SKM-1 treated with dmso at 0.1 percent for 144 hours (cell line): ENCODE measurements around the gene BTC.
"Not testable (repeated sequence)": the region's sequence is repeated elsewhere in the genome, so short reads cannot be mapped to it uniquely, and the experiment has no call there.

Source experiments
- DNase-seq: peaks from one replicate; lab custom pipeline; 2025; ENCODE audit not compliant: unreplicated experiment; lab: John Stamatoyannopoulos, UW

BTC gene

DNA sequence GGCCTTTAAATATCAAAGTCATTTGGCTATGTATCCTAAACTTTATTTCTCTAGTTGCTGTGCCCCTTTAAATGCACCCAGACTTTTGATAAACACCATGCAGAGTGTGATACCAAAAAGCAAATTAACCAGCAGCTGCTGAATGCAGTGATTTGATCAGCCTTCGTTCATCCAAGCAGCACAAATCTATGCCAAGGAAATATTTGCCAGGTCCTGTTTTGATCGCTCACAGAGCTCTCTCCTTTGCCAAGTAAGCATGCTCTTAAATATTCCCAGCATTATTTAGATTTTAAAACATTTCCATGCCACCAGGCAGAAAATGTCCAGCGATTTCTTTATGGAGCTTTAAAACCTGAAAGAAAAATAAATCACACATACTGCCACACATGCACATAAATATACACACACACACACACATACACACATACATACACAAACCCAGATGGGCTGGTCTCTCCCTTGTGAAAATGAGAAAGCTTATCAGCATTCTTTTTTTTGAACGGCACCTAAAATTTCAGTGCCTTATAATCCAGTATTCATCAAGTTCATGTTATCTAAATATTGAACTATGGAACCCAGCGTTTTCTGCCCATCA lies 35.7 kb downstream of the BTC start:
- DNase-seq = no peak

DNA sequence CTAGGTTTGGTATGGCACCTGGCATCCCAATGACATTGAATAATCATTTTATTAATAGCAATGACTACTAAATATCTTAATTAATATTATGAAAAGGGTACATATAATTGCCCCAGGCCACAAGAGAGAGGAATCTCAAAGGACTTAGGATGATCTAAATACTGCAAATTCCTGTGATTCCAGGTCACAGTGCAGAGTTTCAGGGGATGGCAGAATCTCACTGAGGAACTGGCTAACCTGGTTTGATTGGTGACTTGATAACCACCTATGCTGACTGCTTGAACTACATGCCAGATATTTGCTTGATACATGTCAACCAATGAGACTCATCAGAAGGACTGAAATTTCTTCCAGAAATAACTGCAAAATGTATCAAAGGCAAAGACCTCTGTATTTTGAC lies 37.2 kb downstream of the BTC start:
- no peak for DNase-seq

DNA sequence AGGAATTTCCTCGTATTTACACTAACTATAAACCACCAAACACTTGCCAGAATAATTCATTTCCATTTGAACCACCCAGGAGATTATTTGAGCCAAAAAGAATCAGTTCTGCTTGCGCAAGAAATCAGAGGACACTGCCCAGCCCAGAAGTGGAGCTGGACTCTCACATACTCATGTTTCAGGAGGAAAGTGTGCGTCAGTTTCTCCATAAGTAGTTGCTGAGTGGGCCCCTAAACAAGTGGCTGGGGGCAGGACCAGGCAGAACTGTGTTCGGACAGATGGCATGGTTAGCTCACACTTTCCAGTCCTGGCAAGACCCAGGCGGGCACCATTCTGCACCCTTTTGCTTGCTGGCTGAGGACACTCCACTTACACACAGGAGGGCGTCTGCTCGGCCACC lies 38.8 kb downstream of the BTC start:
- DNase-seq = no peak

DNA sequence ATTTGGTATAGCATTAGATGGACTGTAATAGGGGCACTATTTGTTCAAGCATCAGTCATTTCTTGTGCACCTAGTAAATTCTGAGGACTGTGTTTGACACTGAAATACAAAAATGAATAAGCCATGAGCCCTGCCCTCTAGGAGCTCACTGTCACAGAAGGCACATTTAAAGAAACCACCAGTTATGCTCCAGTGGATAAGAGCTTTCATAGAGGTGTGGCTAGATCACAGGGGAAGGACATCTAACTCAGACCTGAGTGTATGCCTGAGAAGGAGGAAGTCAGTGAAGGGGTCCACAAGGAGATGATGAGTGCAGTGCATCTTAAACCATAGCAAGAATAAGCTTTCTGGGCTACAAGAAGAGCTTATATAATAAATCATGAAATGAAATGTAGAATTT lies 40.1 kb downstream of the BTC start:
- DNase-seq = no peak

DNA sequence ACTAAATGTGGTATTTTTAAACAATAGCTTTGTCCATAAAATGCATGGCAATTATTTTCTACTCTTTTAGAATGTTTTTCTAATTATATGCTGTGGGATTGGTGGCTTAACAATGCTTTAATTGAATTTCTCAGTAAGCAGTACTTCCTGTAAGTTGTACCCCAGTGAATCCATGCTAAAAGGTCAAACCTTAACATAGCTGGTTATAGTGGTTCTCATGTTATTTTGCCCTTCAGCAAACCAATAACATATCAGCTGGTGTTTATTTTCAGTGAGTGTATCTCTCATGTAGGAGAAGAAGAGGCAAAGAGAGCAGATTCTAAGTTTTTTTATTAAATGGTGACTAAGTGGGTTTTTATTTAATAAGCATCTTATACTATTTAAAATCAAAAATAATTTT lies 41.5 kb downstream of the BTC start:
- DNase-seq = no peak

DNA sequence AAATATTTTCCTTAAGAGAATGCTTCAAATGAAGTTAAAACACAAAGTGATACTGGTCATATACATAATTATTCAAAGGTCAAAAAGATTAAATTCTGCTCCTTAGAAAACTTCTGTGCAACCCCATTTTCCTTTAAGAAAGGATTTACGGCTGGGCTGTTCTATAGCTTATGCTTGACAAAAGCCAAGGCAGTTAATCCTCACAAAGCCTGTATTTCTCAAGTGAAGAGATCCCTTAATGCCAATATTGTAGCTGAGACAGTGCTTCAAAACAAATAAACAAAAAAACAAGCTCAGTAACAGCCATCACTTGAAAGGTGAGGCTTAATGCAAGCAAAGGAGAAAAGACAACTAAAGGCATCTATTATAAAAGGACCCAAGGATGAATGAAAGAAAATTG lies 42.5 kb downstream of the BTC start:
- DNase-seq = no peak

DNA sequence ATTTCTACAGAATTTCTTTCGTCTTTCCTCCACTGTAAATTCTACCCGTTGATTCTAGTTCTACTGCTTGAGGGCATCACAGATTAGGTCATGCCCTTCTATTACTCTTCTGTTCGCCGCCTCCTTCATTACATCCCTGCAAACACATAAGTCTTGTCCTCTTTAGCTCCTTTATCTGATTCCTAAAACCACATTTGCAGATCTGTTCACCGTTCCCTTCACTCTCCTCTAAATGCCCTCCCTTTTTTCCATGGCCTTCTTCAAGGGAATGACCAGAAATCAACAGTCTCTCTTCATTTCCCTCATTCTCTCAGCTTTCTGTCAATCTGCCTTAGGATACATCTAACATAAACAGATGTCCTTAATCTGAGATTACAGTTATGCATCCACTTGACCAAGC lies 43.1 kb downstream of the BTC start:
- no peak for DNase-seq

DNA sequence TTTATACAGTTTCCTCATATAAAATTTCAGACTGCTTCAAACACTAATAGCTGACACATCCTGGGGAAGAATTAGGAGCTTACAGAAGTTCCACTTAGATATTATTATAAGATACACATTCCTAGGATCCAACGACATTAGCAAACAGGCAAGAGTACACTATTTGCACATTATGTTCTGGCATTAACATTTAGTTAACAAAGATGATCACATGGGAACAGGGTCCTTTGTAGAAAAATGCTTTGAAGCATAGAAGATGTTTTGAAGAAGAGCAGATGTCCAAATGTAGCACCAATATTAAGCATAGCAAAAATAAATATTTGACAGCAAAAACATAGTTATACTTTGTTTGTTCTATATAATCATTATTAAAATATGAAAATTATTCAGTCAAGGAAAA lies 52.1 kb downstream of the BTC start:
- DNase-seq = no peak

DNA sequence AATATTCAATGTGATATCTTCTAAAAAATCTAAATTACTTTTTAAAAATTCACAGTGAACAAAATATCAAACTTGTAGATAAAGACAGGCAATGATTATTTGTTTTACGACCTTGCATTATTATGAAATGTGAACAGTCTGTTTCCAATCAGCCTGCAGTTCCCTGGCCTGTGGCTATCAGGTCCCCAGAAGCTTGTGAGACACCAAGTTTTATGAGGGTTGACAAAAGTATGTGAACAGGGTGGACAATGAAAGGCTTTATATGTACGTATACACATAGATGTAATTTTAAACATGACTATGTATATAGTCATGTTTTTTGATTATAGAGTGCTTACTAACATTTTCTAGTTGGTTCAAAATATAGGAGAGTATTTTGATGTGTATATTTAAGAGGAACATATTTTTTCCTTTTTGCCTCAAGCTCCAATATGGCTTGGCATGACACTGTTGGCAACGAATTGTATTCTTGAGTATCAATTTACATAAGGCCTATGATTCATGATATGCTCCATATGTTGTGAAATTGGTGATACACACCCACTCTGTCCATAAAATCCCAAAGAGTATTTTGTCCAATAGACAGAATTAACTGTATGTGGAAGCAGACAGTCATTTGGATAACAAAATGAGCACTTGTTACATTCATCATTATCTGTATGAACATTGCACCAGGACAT lies 55.7 kb downstream of the BTC start:
- DNase-seq = no peak

DNA sequence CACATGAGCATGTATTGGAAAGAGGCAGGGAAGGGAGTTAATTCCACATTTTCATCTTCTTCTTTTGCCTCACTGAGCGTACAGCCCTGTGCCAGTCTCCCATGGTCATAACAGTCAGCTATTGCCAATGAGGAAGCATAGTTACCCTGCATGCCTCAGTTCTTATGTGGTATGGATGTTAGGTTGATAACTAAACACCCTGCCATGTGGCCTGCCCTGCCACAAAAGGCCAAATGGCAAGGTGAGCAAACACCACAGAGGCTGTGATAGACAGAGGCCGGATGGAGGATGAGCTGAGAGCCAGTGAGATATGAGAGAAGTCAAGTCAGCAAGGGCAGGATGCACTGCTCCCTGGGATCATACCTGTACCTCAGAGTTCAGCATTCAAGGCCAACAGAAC lies 59.3 kb downstream of the BTC start:
- DNase-seq = no peak

DNA sequence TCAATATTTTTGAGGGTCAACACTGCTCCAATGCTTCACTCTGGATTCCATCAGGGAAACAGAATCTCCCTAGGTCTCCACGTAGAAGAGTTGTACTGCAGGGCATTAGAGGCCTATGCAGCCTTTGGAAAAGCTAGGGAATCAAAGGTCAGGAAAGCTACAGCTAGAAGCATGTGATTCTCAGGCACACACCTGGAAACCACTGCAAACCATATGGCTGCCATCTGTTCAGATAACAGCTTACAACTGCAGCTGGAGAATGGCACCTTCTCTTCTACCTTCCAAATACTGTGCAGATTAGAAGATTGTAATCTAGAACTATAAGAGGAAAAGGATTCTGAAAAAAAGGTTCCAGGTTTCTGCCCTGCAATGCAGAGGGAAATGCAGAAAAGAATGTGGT lies 60.6 kb downstream of the BTC start:
- no peak for DNase-seq

DNA sequence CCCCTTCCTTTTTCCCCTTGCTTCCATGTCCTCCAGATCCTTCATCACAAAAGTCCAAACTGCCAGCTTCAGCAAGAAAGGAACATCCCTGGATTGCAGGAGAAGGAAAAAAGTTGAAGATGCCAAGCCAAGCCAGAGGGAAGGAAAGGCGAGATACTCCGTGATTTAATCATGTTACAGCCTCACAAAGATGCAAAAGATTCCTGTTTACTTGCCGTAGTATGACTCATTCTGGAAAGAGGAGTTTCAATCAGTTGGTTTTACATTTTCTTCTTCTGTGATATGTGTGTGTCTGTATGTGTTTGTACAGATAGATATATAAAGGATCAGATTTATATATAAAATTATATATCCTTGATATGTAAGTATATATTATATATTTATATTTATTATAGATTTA lies 69.3 kb downstream of the BTC start:
- DNase-seq = no peak

DNA sequence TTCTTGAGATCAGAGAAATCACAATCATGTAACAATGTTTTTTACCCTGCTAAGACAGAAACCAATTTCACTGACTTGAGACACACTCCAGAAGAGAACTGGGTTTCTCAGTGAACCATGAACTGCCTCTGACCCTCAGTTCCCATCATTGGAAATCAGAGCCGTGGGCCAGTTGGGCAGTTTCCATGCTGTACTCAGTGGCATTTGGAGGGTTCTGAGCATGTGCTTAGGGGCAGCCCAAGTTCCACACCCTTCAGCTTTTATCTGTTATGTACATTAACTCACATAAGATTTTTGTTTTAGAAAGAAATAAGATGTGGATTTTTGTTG lies 77.9 kb downstream of the BTC start:
- no peak for DNase-seq

DNA sequence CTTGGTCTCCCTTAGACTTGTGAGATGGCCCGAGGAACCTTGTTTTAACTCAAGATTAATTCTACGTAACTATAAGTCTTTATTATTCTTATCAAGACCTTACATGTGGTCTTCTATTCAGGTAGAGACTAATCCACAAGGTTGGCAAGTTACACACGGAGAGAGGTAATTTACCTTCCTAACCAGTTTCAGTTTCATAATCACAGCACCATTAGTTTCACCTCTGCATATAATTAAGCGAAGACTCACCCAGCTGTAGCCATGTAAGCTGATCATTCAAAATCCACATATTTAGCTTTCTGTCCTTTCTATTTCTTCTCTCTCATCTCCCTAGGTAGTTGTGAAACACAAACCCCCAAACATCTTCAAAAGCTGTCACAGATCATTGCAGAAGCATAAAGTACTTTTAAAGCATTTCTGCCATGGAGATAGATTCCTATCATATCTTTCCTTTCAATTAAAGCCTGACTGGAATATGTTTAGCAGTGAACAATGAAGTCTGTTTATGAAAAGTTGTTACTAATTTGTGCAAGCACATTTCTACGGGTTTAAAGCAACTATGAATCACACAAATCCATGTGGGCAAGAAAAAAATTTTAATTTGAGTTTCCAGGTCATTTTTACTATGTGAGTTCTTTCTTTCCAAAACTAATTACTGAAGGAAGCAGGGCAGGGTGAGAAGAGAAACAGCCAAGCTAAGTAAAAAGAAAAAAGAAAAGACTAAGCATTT lies 78.5 kb downstream of the BTC start:
- DNase-seq = no peak

DNA sequence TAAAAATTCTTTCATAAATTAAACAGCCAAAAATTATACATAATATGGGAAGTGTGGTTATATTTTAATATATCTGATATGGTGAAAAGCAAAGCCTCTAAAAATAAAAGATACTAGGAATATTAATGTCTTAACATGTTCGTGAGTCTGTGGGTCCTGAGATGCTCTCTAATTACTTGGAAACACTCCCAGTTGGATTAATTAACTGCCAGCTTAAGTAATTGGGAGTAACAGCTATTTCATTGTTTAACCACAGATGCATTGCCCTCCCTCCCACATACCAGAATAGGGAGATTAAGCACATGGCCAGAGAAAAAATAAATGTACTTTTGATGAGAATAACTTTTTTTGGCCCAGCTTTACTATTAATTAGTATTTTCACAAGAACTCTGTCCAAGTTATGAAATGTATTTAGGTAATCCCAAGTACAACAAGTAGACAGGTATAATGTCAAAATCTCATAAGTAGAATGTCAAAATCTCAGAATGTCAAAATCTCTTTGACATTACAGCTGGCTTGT lies 79.7 kb downstream of the BTC start:
- DNase-seq = no peak

DNA sequence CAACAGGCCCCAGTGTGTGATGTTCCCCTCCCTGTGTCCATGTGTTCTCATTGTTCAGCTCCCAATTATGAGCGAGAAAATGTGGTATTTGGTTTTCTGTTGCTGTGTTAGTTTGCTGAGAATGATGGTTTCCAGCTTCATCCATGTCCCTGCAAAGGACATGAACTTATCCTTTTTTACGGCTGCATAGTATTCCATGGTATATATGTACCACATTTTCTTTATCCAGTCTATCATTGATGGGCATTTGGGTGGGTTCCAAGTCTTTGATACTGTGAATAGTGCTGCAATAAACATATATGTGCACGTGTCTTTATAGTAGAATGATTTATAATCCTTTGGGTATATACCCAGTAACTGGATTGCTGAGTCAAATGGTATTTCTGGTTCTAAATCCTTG lies 86.2 kb downstream of the BTC start:
- DNase-seq = not testable (repeated sequence)
